Progenitor cell of endocrine pancreas (in vitro differentiated cells): Measurements from ENCODE around the gene CDC37. TPM values are rescaled to one million over a fixed set of nuclear protein-coding genes. Genes with fewer than 3 reads are reported as not detected.

Source experiments
- DNase-seq: peaks from one replicate; pipeline ENCODE4 v3.0.0; 2021; ENCODE audit warnings: low spot score; ENCODE audit not compliant: unreplicated experiment
- H3K27ac Mint-ChIP-seq: 2 replicates; pipeline ENCODE4 v1.8.0; 2021; ENCODE audit warnings: mild to moderate bottlenecking, moderate library complexity, mixed read lengths
- H3K27me3 Mint-ChIP-seq: 2 replicates; pipeline ENCODE4 v1.8.0; 2021; ENCODE audit warnings: mixed read lengths
- H3K36me3 Mint-ChIP-seq: 2 replicates; pipeline ENCODE4 v1.8.0; 2022; ENCODE audit warnings: mixed read lengths; ENCODE audit not compliant: insufficient read depth
- H3K4me1 Mint-ChIP-seq: 2 replicates; pipeline ENCODE4 v1.8.0; 2021; ENCODE audit warnings: low read depth, mixed read lengths
- H3K4me3 Mint-ChIP-seq: 2 replicates; pipeline ENCODE4 v1.8.0; 2021; ENCODE audit warnings: low read depth, mild to moderate bottlenecking, moderate library complexity, mixed read lengths
- H3K9me3 Mint-ChIP-seq: 2 replicates; pipeline ENCODE4 v1.8.0; 2021; ENCODE audit warnings: low read depth, mixed read lengths
- CTCF ChIP-seq: fragments of 200-600 bp; sonication (generic); IDR thresholded peaks from one replicate; pipeline ENCODE4 v1.5.0; 2021; ENCODE audit warnings: antibody characterized with exemption, mild to moderate bottlenecking; ENCODE audit not compliant: unreplicated experiment
- total RNA-seq: library from RNA; stranded (reverse); gene quantifications from 2 replicates; pipeline ENCODE4 v1.2.1, GENCODE V29; 2021

Gene CDC37
- total RNA-seq, 1 donor from 2014 or later, result 149 TPM

DNA sequence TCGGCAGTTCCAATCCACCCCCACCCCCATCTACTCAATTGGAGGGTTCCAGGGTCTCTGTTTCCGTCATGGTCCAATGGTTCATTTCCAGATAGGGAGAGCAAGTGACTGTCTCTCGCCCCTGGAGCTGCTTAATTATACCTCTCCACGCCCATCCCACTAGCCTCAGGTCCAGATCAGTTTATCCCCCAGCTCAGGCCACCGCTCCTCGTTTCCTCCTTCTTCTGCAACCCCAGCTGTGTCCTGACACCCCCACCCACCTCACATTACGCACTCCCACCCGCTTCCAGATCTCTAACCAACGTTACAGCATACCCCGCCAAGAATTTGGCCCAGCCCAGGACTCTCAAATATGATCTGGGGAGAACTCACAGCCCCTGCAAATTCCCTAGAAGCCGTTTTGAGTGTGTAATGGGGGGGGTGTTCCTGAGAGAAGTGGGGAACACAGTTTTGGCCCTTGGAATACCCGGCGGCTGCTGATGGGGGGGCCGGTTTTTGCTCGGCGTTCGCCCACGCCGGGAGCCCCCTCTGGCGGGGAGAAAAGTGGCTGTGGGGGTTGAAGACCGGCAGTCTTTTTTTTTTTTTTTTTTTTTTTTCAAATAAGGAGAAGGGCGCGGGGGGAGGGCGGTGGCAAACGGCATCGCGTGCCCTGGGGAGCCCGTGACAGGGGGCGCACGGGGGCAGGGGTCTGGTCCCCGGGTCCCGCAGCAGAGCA, 15.3 kb upstream of the CDC37 start:
- H3K27ac Mint-ChIP-seq, result peak overlapping the region; percentile 45
- no peak overlapping the region for H3K4me3 Mint-ChIP-seq
- H3K4me1 Mint-ChIP-seq, result peaks cover 8% of the 10 kb centered on the region
- no peaks in the 10 kb centered on the region for H3K9me3 Mint-ChIP-seq
- peaks cover 76% of the 10 kb centered on the region for H3K27me3 Mint-ChIP-seq
- no peak for DNase-seq
- TF ChIP-seq CTCF, result no peak
- no peaks in the 10 kb centered on the region for H3K36me3 Mint-ChIP-seq

- H3K4me3 Mint-ChIP-seq, result no peak overlapping the region
- H3K27me3 Mint-ChIP-seq, result peaks cover 74% of the 10 kb centered on the region
- no peaks in the 10 kb centered on the region for H3K9me3 Mint-ChIP-seq
- peak overlapping the region; percentile 45 for H3K27ac Mint-ChIP-seq
- H3K36me3 Mint-ChIP-seq, result no peaks in the 10 kb centered on the region
- peaks cover 8% of the 10 kb centered on the region for H3K4me1 Mint-ChIP-seq
- no peak for DNase-seq
- TF ChIP-seq CTCF, result no peak
These were observed 14.8 kb upstream of the CDC37 start for GRCh38 chr19:10418235-10418484.

- peaks cover 8% of the 10 kb centered on the region for H3K4me1 Mint-ChIP-seq
- no peak for TF ChIP-seq CTCF
- H3K9me3 Mint-ChIP-seq, result no peaks in the 10 kb centered on the region
- no peak overlapping the region for H3K27ac Mint-ChIP-seq
- H3K36me3 Mint-ChIP-seq, result no peaks in the 10 kb centered on the region
- no peak for DNase-seq
- peaks cover 73% of the 10 kb centered on the region for H3K27me3 Mint-ChIP-seq
- no peak overlapping the region for H3K4me3 Mint-ChIP-seq
These were observed 14.3 kb upstream of the CDC37 start for GRCh38 chr19:10417541-10418234.

- peaks cover 71% of the 10 kb centered on the region for H3K27me3 Mint-ChIP-seq
- TF ChIP-seq CTCF, result peak; percentile 74
- H3K4me1 Mint-ChIP-seq, result peaks cover 8% of the 10 kb centered on the region
- H3K27ac Mint-ChIP-seq, result peak overlapping the region; percentile 93
- H3K4me3 Mint-ChIP-seq, result peak overlapping the region; percentile 62
- H3K9me3 Mint-ChIP-seq, result no peaks in the 10 kb centered on the region
- peak; percentile 78 for DNase-seq
- no peaks in the 10 kb centered on the region for H3K36me3 Mint-ChIP-seq
These were observed 13.3 kb upstream of the CDC37 start for GRCh38 chr19:10416380-10417257.

GRCh38 chr19:10416083-10416379, 12.7 kb upstream of the CDC37 start:
- no peak for TF ChIP-seq CTCF
- H3K9me3 Mint-ChIP-seq, result no peaks in the 10 kb centered on the region
- no peaks in the 10 kb centered on the region for H3K36me3 Mint-ChIP-seq
- H3K27ac Mint-ChIP-seq, result no peak overlapping the region
- no peak for DNase-seq
- peak overlapping the region; percentile 62 for H3K4me3 Mint-ChIP-seq
- H3K27me3 Mint-ChIP-seq, result peaks cover 71% of the 10 kb centered on the region
- peaks cover 8% of the 10 kb centered on the region for H3K4me1 Mint-ChIP-seq
